Right cardiac atrium (tissue), 5 donors: ENCODE data around the gene NEK8. TPM values are rescaled to one million over a fixed set of nuclear protein-coding genes. Genes with fewer than 3 reads are reported as not detected.

Experiments
- ATAC-seq, 2 donors: fragments of 200-7000 bp; cut with Tn5 transposase; one replicate each; pipeline versions ENCODE4 v1.8.0 to v1.9.1; 2020; ENCODE audit warnings: moderate library complexity in 2 of 2, mild to moderate bottlenecking in 1 of 2
- DNase-seq, 3 donors: peaks; one replicate each; pipeline ENCODE4 v3.0.0-alpha.2; 2020
- H3K27ac ChIP-seq: one replicate; pipeline ENCODE4 v1.5.1; 2013; ENCODE audit warnings: mild to moderate bottlenecking, low read length, control low read depth, moderate library complexity
- H3K27me3 ChIP-seq: one replicate; pipeline ENCODE4 v1.6.1; 2013; ENCODE audit not compliant: control insufficient read depth, insufficient read depth
- H3K4me1 ChIP-seq: one replicate; pipeline ENCODE4 v1.6.1; 2013; ENCODE audit warnings: low read length; ENCODE audit not compliant: control insufficient read depth, insufficient read depth
- H3K4me3 ChIP-seq: one replicate; pipeline ENCODE4 v1.5.1; 2013; ENCODE audit warnings: low read length, control low read depth
- H3K9me3 ChIP-seq: one replicate; pipeline ENCODE4 v1.6.1; 2013; ENCODE audit warnings: low read length; ENCODE audit not compliant: control insufficient read depth
- WGBS: extraction: QIAGEN DNeasy Blood & Tissue Kit; methylation state at CpG from one replicate; pipeline ENCODE4 v1.1.7; 2013; 5-methylcytosine and 5-hydroxymethylcytosine counted together
- intact Hi-C, 4 donors: fragments of 100-400 bp; cut with DNase I; formaldehyde crosslinking; loops; one replicate each; pipeline versions ENCODE4 v1.11.0 to v1.14.0; 2022 to 2023
- polyA plus RNA-seq: library from polyadenylated mRNA; stranded (reverse); fragments of 200-250 nt; gene quantifications from one replicate; pipeline ENCODE4 v1.2.3, GENCODE V29; 2013
- total RNA-seq, 4 donors: library from RNA; stranded (reverse); fragmentation: NEBNext Ultra II Directional; extraction: Animal tissue kit (Norgen Biotek cat#: 25700); gene quantifications; one replicate each; pipeline ENCODE4 v1.2.1, GENCODE V29; 2021
- donor health status: healthy with polysubstance abuse.
- donor health status: DM: no; HTN: yes; CAD: no.
- donor health status: DM: no; HTN: no; CAD: no.
- donor health status: DM: no; HTN: yes; CAD: no; lungs with severe emphysema.
- donor health status: DM: yes; HTN: yes; CAD: no.

Gene NEK8
- total and polyA plus RNA-seq, 5 donors = 0.81 to 1.6 (median 1.2) TPM

GRCh38 chr17:28783161-28783560 is 54.6 kb downstream of the NEK8 start:
- H3K27me3 ChIP-seq = no peaks in the 10 kb centered on the region
- no peak overlapping the region for H3K4me3 ChIP-seq
- whole genome bisulfite sequencing = 86% methylated on average over 3 of the region's 3 CpGs
- no peak overlapping the region for H3K27ac ChIP-seq
- ATAC-seq (no peak), DNase-seq (no peak)
- no peaks in the 10 kb centered on the region for H3K4me1 ChIP-seq
- H3K9me3 ChIP-seq = no peaks in the 10 kb centered on the region
- intact Hi-C loops = no loop called here

GRCh38 chr17:28788100-28788499 is 59.5 kb downstream of the NEK8 start:
- DNase-seq (no peak), ATAC-seq (no peak)
- Histone ChIP-seq H3K4me1 (no peaks in the 10 kb centered on the region), H3K27me3 (no peaks in the 10 kb centered on the region), H3K4me3 (no peak overlapping the region), H3K27ac (no peak overlapping the region), H3K9me3 (no peaks in the 10 kb centered on the region)
- WGBS = 96% methylated on average over 4 of the region's 4 CpGs
- intact Hi-C loops = no loop called here

Other genes starting within 250 kb of the NEK8 start
- gene FOXN1, start 222.4 kb upstream of the NEK8 start, total RNA-seq = not detected
- gene FOXN1, start 222.4 kb upstream of the NEK8 start, polyA plus RNA-seq = not detected
- 10 to 100 TPM; 14.0 to 28.8 (median 21.0) TPM for gene UNC119, start 176.2 kb upstream of the NEK8 start, total RNA-seq
- 22.8 TPM for gene UNC119, start 176.2 kb upstream of the NEK8 start, polyA plus RNA-seq
- gene PIGS, start 157.3 kb upstream of the NEK8 start, total RNA-seq = 10 to 100 TPM; 36.4 to 41.8 (median 40.7) TPM
- 16.6 TPM for gene PIGS, start 157.3 kb upstream of the NEK8 start, polyA plus RNA-seq
- 100 to 1,000 TPM; 191 to 390 (median 276) TPM for gene ALDOC, start 151.9 kb upstream of the NEK8 start, total RNA-seq
- gene ALDOC, start 151.9 kb upstream of the NEK8 start, polyA plus RNA-seq = 283 TPM
- gene SPAG5, start 129.8 kb upstream of the NEK8 start, total RNA-seq = 1 to 10 TPM in 3 of 4 donors, under 1 TPM in 1; 0.81 to 2.7 (median 2.1) TPM
- 1.2 TPM for gene SPAG5, start 129.8 kb upstream of the NEK8 start, polyA plus RNA-seq
- gene RSKR, start 114.6 kb upstream of the NEK8 start, total RNA-seq = 1 to 10 TPM; 2.9 to 4.7 (median 4.3) TPM
- gene RSKR, start 114.6 kb upstream of the NEK8 start, polyA plus RNA-seq = 2.9 TPM
- 10 to 100 TPM; 70.6 to 87.3 (median 81.7) TPM for gene BLTP2, start 83.6 kb upstream of the NEK8 start, total RNA-seq
- gene BLTP2, start 83.6 kb upstream of the NEK8 start, polyA plus RNA-seq = 21.0 TPM
- gene SDF2, start 66.9 kb upstream of the NEK8 start, total RNA-seq = 10 to 100 TPM; 29.9 to 36.6 (median 30.4) TPM
- gene SDF2, start 66.9 kb upstream of the NEK8 start, polyA plus RNA-seq = 38.8 TPM
- 10 to 100 TPM; 43.6 to 49.0 (median 46.9) TPM for gene SUPT6H, start 66.6 kb upstream of the NEK8 start, total RNA-seq
- 32.7 TPM for gene SUPT6H, start 66.6 kb upstream of the NEK8 start, polyA plus RNA-seq
- 1 to 10 TPM; 1.3 to 3.3 (median 2.5) TPM for gene PROCA1, start 16.9 kb upstream of the NEK8 start, total RNA-seq
- 2.2 TPM for gene PROCA1, start 16.9 kb upstream of the NEK8 start, polyA plus RNA-seq
- gene RAB34, start 10.9 kb upstream of the NEK8 start, total RNA-seq = 10 to 100 TPM; 56.9 to 62.2 (median 59.8) TPM
- 57.6 TPM for gene RAB34, start 10.9 kb upstream of the NEK8 start, polyA plus RNA-seq
- 1,000 to 10,000 TPM in 1 of 4 donors, 100 to 1,000 TPM in 3; 939 to 1,151 (median 992) TPM for gene RPL23A, start 8.8 kb upstream of the NEK8 start, total RNA-seq
- 817 TPM for gene RPL23A, start 8.8 kb upstream of the NEK8 start, polyA plus RNA-seq
- 1 to 10 TPM; 1.7 to 3.8 (median 2.5) TPM for gene TLCD1, start 2.6 kb upstream of the NEK8 start, total RNA-seq
- gene TLCD1, start 2.6 kb upstream of the NEK8 start, polyA plus RNA-seq = 1.5 TPM
- 1 to 10 TPM; 2.9 to 8.9 (median 4.8) TPM for gene TRAF4, start 15.2 kb downstream of the NEK8 start, total RNA-seq
- gene TRAF4, start 15.2 kb downstream of the NEK8 start, polyA plus RNA-seq = 4.5 TPM
- 10 to 100 TPM; 15.3 to 19.6 (median 18.6) TPM for gene FAM222B, start 114.0 kb downstream of the NEK8 start, total RNA-seq
- 11.9 TPM for gene FAM222B, start 114.0 kb downstream of the NEK8 start, polyA plus RNA-seq
- gene ERAL1, start 126.2 kb downstream of the NEK8 start, total RNA-seq = 10 to 100 TPM; 25.9 to 30.1 (median 28.3) TPM
- gene ERAL1, start 126.2 kb downstream of the NEK8 start, polyA plus RNA-seq = 29.3 TPM
- 10 to 100 TPM; 70.5 to 89.4 (median 79.4) TPM for gene FLOT2, start 168.9 kb downstream of the NEK8 start, total RNA-seq
- gene FLOT2, start 168.9 kb downstream of the NEK8 start, polyA plus RNA-seq = 45.1 TPM
- gene DHRS13, start 174.3 kb downstream of the NEK8 start, total RNA-seq = 1 to 10 TPM; 2.1 to 3.3 (median 2.5) TPM
- 2.3 TPM for gene DHRS13, start 174.3 kb downstream of the NEK8 start, polyA plus RNA-seq
- 10 to 100 TPM; 20.8 to 25.4 (median 24.2) TPM for gene PHF12, start 222.7 kb downstream of the NEK8 start, total RNA-seq
- gene PHF12, start 222.7 kb downstream of the NEK8 start, polyA plus RNA-seq = 10.8 TPM